Cerebellar nuclear complex (tissue), 1 donor: Measurements from ENCODE around the gene XXYLT1.
"Not testable (repeated sequence)": the region's sequence is repeated elsewhere in the genome, so short reads cannot be mapped to it uniquely, and the experiment has no call there.

Experiments used
- DNase-seq, 2 experiments: peaks; one replicate each; lab custom pipeline; 2025; lab: John Stamatoyannopoulos, UW

The XXYLT1 gene

GRCh38 chr3:195112361-195112791 is 158.6 kb downstream of the XXYLT1 start:
- no peak for DNase-seq

GRCh38 chr3:195111766-195112165 is 159.2 kb downstream of the XXYLT1 start:
- DNase-seq, result no peak

- no peak for DNase-seq
Observed at GRCh38 chr3:195111319-195111705, 159.6 kb downstream of the XXYLT1 start.

GRCh38 chr3:195110647-195111318 is 160.2 kb downstream of the XXYLT1 start:
- DNase-seq, result no peak

- no peak for DNase-seq
Observed at GRCh38 chr3:195109098-195109657, 161.8 kb downstream of the XXYLT1 start.

GRCh38 chr3:195107593-195107992 is 163.4 kb downstream of the XXYLT1 start:
- no peak for DNase-seq

- not testable (repeated sequence) for DNase-seq
Observed at GRCh38 chr3:195107031-195107430, 163.9 kb downstream of the XXYLT1 start.

- no peak for DNase-seq
Observed at GRCh38 chr3:195106418-195106906, 164.5 kb downstream of the XXYLT1 start.

GRCh38 chr3:195105841-195106417 is 165.0 kb downstream of the XXYLT1 start:
- DNase-seq, result no peak

GRCh38 chr3:195105389-195105788 is 165.6 kb downstream of the XXYLT1 start:
- DNase-seq, result no peak

- no peak for DNase-seq
Observed at GRCh38 chr3:195104340-195104739, 166.6 kb downstream of the XXYLT1 start.

GRCh38 chr3:195103623-195104022 is 167.3 kb downstream of the XXYLT1 start:
- no peak for DNase-seq

- no peak for DNase-seq
Observed at GRCh38 chr3:195102609-195103467, 168.1 kb downstream of the XXYLT1 start.

GRCh38 chr3:195101927-195102608 is 168.9 kb downstream of the XXYLT1 start:
- DNase-seq, result no peak

GRCh38 chr3:195101001-195101583 is 169.9 kb downstream of the XXYLT1 start:
- no peak for DNase-seq

GRCh38 chr3:195099951-195100785 is 170.8 kb downstream of the XXYLT1 start:
- DNase-seq, result no peak

- DNase-seq, result no peak
Observed at GRCh38 chr3:195098741-195099525, 172.0 kb downstream of the XXYLT1 start.

- DNase-seq, result no peak
Observed at GRCh38 chr3:195097331-195098255, 173.4 kb downstream of the XXYLT1 start.
